Measurements from ENCODE around the gene SNX18.

The SNX18 gene

DNA sequence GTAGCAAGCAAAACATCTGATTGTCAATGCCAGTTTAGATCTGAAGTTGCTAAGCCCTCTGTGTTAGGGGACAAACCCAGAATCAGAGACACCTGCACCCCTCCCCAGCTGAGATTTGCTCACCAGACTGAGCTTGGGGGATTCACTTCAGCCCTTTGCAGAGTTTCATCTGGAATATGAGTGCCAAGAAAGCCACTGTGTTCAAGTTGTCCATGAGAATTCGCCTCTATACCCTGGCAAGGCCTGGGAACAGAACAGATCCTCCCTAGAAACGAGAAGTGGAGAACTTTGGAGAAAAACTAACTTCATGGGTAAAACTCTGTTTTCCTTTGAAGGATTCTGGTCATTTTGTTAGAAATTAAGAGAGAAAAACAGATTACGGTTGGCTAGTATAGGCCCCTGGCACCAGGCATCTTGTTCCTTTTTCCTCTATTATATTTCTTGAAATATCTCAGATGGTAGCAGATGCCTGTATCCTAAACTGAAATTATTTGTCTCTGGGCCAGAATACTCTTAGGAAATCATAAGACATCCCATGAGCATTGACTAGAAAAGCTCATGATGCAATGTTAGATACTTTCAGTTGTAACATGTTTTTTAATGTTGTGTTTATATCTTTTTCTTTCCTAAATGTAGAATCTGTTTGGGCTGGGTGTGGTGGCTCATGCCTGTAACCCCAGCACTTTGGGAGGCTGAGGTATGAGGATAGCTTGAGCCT is 64.4 kb downstream of the SNX18 start:
- Histone ChIP-seq H3K27me3 (ENCODE audit: control insufficient read depth, low read length) (no peaks in the 10 kb centered on the region), H3K9me3 (ENCODE audit: control insufficient read depth, insufficient read depth, low read length) (no peaks in the 10 kb centered on the region), H3K79me2 (ENCODE audit: control insufficient read depth, low read length) (no peaks in the 10 kb centered on the region), H3F3A (ENCODE audit: control insufficient read depth, insufficient read depth) (no peaks in the 10 kb centered on the region), H3K36me3 (ENCODE audit: control insufficient read depth, low read length) (no peaks in the 10 kb centered on the region), H3K4me2 (ENCODE audit: low read length) (no peak overlapping the region), H3K27ac (ENCODE audit: low read depth, low read length) (no peak overlapping the region), H3K4me1 (ENCODE audit: control insufficient read depth, low read length) (no peaks in the 10 kb centered on the region), H3K9me2 (replicated peaks; ENCODE audit: control insufficient read depth, low read length) (no peaks in the 10 kb centered on the region), H3K4me3 (ENCODE audit: low read length) (no peak overlapping the region), H4K20me1 (ENCODE audit: control insufficient read depth, insufficient read depth, low read depth, low read length) (no peaks in the 10 kb centered on the region)
- TF ChIP-seq EZH2phosphoT487 (IDR thresholded peaks at IDR 0.05; ENCODE audit: borderline replicate concordance, low read length), result no peak
- TF ChIP-seq, protein P1, sequence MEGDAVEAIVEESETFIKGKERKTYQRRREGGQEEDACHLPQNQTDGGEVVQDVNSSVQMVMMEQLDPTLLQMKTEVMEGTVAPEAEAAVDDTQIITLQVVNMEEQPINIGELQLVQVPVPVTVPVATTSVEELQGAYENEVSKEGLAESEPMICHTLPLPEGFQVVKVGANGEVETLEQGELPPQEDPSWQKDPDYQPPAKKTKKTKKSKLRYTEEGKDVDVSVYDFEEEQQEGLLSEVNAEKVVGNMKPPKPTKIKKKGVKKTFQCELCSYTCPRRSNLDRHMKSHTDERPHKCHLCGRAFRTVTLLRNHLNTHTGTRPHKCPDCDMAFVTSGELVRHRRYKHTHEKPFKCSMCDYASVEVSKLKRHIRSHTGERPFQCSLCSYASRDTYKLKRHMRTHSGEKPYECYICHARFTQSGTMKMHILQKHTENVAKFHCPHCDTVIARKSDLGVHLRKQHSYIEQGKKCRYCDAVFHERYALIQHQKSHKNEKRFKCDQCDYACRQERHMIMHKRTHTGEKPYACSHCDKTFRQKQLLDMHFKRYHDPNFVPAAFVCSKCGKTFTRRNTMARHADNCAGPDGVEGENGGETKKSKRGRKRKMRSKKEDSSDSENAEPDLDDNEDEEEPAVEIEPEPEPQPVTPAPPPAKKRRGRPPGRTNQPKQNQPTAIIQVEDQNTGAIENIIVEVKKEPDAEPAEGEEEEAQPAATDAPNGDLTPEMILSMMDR (IDR thresholded peaks at IDR 0.05; ENCODE audit: low read depth, low read length, poor library complexity, severe bottlenecking), result no peak

DNA sequence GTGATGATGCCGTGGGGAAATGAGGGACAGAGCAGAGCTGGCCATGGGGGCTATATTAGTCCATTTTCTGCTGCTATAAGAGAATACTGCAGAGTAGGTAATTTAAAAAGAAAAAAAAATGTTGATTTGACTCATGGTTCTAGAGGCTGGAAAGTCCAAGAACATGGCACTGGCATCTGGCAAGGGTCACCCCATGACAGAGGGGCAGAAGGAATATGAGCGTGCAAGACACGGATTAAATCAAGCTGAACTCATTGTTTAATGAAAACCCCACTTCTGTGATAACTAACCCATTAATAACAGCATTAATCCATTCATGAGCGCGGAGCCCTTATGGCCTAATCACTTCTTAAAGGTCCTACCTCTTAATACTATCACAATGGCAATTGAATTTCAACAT is 68.8 kb downstream of the SNX18 start:
- no peak overlapping the region for H3K4me2 ChIP-seq (ENCODE audit: low read length)
- H3K9me3 ChIP-seq (ENCODE audit: control insufficient read depth, insufficient read depth, low read length), result no peaks in the 10 kb centered on the region
- no peaks in the 10 kb centered on the region for H4K20me1 ChIP-seq (ENCODE audit: control insufficient read depth, insufficient read depth, low read depth, low read length)
- no peaks in the 10 kb centered on the region for H3K4me1 ChIP-seq (ENCODE audit: control insufficient read depth, low read length)
- no peaks in the 10 kb centered on the region for H3F3A ChIP-seq (ENCODE audit: control insufficient read depth, insufficient read depth)
- TF ChIP-seq EZH2phosphoT487 (IDR thresholded peaks at IDR 0.05; ENCODE audit: borderline replicate concordance, low read length), result no peak
- TF ChIP-seq, protein P1 (IDR thresholded peaks at IDR 0.05; ENCODE audit: low read depth, low read length, poor library complexity, severe bottlenecking), result no peak
- no peaks in the 10 kb centered on the region for H3K27me3 ChIP-seq (ENCODE audit: control insufficient read depth, low read length)
- H3K4me3 ChIP-seq (ENCODE audit: low read length), result no peak overlapping the region
- H3K79me2 ChIP-seq (ENCODE audit: control insufficient read depth, low read length), result no peaks in the 10 kb centered on the region
- no peak overlapping the region for H3K27ac ChIP-seq (ENCODE audit: low read depth, low read length)
- no peaks in the 10 kb centered on the region for H3K9me2 ChIP-seq (replicated peaks; ENCODE audit: control insufficient read depth, low read length)
- H3K36me3 ChIP-seq (ENCODE audit: control insufficient read depth, low read length), result no peaks in the 10 kb centered on the region

DNA sequence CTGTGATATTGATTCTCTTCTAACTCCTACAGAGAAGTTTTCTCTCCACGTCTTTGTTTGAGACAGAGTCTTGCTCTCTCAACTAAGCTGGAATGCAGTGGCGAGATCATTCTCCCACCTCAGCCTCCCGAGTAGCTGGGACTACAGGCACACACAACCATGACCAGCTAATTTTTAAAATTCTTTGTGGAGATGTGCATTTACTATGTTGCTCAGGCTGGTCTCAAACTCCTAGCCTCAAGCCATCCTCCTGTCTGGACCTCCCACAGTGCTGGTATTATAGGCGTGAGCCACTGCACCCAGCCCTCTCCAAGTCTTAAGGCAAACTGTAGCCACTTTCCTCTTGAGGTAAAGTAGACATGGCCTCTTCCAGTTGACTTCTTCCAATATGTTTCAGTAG is 72.2 kb downstream of the SNX18 start:
- Histone ChIP-seq H3F3A (ENCODE audit: control insufficient read depth, insufficient read depth) (no peaks in the 10 kb centered on the region), H4K20me1 (ENCODE audit: control insufficient read depth, insufficient read depth, low read depth, low read length) (no peaks in the 10 kb centered on the region), H3K27me3 (ENCODE audit: control insufficient read depth, low read length) (no peaks in the 10 kb centered on the region), H3K9me2 (replicated peaks; ENCODE audit: control insufficient read depth, low read length) (no peaks in the 10 kb centered on the region), H3K4me2 (ENCODE audit: low read length) (no peak overlapping the region), H3K9me3 (ENCODE audit: control insufficient read depth, insufficient read depth, low read length) (no peaks in the 10 kb centered on the region), H3K27ac (ENCODE audit: low read depth, low read length) (no peak overlapping the region), H3K79me2 (ENCODE audit: control insufficient read depth, low read length) (no peaks in the 10 kb centered on the region), H3K4me1 (ENCODE audit: control insufficient read depth, low read length) (no peaks in the 10 kb centered on the region), H3K4me3 (ENCODE audit: low read length) (no peak overlapping the region), H3K36me3 (ENCODE audit: control insufficient read depth, low read length) (no peaks in the 10 kb centered on the region)
- TF ChIP-seq, protein P1 (IDR thresholded peaks at IDR 0.05; ENCODE audit: low read depth, low read length, poor library complexity, severe bottlenecking), result no peak
- no peak for TF ChIP-seq EZH2phosphoT487 (IDR thresholded peaks at IDR 0.05; ENCODE audit: borderline replicate concordance, low read length)

All from DOHH2 (cell line).